Neural crest cell (in vitro differentiated cells): ENCODE data around the gene MRE11. TPM values are rescaled to one million over a fixed set of nuclear protein-coding genes. Genes with fewer than 3 reads are reported as not detected.
A peak's percentile ranks its signal among the peaks of the same experiment; 100 is the strongest.

ENCODE experiments used
- DNase-seq: peaks from one replicate; pipeline ENCODE4 v3.0.0; 2021; ENCODE audit warnings: low read depth, mixed read lengths, low spot score
- H3K27ac Mint-ChIP-seq: one replicate; pipeline ENCODE4 v1.8.0; 2021; ENCODE audit warnings: mild to moderate bottlenecking, mixed read lengths; ENCODE audit not compliant: unreplicated experiment
- H3K27me3 Mint-ChIP-seq: 2 replicates; pipeline ENCODE4 v1.8.0; 2021; ENCODE audit warnings: low read depth, mild to moderate bottlenecking, mixed read lengths
- H3K36me3 Mint-ChIP-seq: 2 replicates; pipeline ENCODE4 v1.8.0; 2021; ENCODE audit warnings: low read depth, mild to moderate bottlenecking, mixed read lengths
- H3K4me1 Mint-ChIP-seq: 2 replicates; pipeline ENCODE4 v1.8.0; 2021; ENCODE audit warnings: mixed read lengths
- H3K4me3 Mint-ChIP-seq: one replicate; pipeline ENCODE4 v1.8.0; 2021; ENCODE audit warnings: mild to moderate bottlenecking, mixed read lengths
- H3K9me3 Mint-ChIP-seq: 2 replicates; pipeline ENCODE4 v1.8.0; 2021; ENCODE audit warnings: mixed read lengths
- CTCF ChIP-seq: fragments of 200-600 bp; sonication (generic); conservative IDR thresholded peaks from 2 replicates; pipeline ENCODE4 v1.5.0; 2021; ENCODE audit warnings: antibody characterized with exemption, mild to moderate bottlenecking
- total RNA-seq: library from RNA; stranded (reverse); gene quantifications from 2 replicates; pipeline ENCODE4 v1.2.1, GENCODE V29; 2021

The MRE11 gene
- total RNA-seq, 1 donor from 2014 or later = 39.4 TPM

GRCh38 chr11:94501522-94501921, 7.9 kb upstream of the MRE11 start:
- H3K9me3 Mint-ChIP-seq = no peaks in the 10 kb centered on the region
- peaks cover 4% of the 10 kb centered on the region for H3K36me3 Mint-ChIP-seq
- TF ChIP-seq CTCF = peak; percentile 24
- peaks cover 6% of the 10 kb centered on the region for H3K27me3 Mint-ChIP-seq
- no peak overlapping the region for H3K27ac Mint-ChIP-seq
- DNase-seq = no peak
- no peaks in the 10 kb centered on the region for H3K4me1 Mint-ChIP-seq
- H3K4me3 Mint-ChIP-seq = no peak overlapping the region

- H3K27me3 Mint-ChIP-seq = no peaks in the 10 kb centered on the region
- peaks cover 1% of the 10 kb centered on the region for H3K4me1 Mint-ChIP-seq
- H3K27ac Mint-ChIP-seq = no peak overlapping the region
- peaks cover 4% of the 10 kb centered on the region for H3K36me3 Mint-ChIP-seq
- H3K9me3 Mint-ChIP-seq = no peaks in the 10 kb centered on the region
- no peak for DNase-seq
- TF ChIP-seq CTCF = no peak
- H3K4me3 Mint-ChIP-seq = no peak overlapping the region
Measured at GRCh38 chr11:94500181-94500580, 6.5 kb upstream of the MRE11 start.

- H3K36me3 Mint-ChIP-seq = peaks cover 11% of the 10 kb centered on the region
- TF ChIP-seq CTCF = no peak
- no peak for DNase-seq
- peak overlapping the region; percentile 98 for H3K4me3 Mint-ChIP-seq
- peaks cover 21% of the 10 kb centered on the region for H3K4me1 Mint-ChIP-seq
- peak overlapping the region; percentile 13 for H3K27ac Mint-ChIP-seq
- H3K9me3 Mint-ChIP-seq = no peaks in the 10 kb centered on the region
- H3K27me3 Mint-ChIP-seq = no peaks in the 10 kb centered on the region
Measured at GRCh38 chr11:94494126-94494680, 559 bp upstream of the MRE11 start.

- H3K27me3 Mint-ChIP-seq = no peaks in the 10 kb centered on the region
- no peaks in the 10 kb centered on the region for H3K9me3 Mint-ChIP-seq
- H3K4me3 Mint-ChIP-seq = no peak overlapping the region
- no peak overlapping the region for H3K27ac Mint-ChIP-seq
- peaks cover 36% of the 10 kb centered on the region for H3K36me3 Mint-ChIP-seq
- no peaks in the 10 kb centered on the region for H3K4me1 Mint-ChIP-seq
- no peak for TF ChIP-seq CTCF
- no peak for DNase-seq
Measured at GRCh38 chr11:94486068-94486467, 7.6 kb downstream of the MRE11 start.

GRCh38 chr11:94481342-94481741, 12.3 kb downstream of the MRE11 start:
- no peak for DNase-seq
- Mint-ChIP-seq H3K36me3 (peaks cover 21% of the 10 kb centered on the region), H3K9me3 (no peaks in the 10 kb centered on the region), H3K27ac (no peak overlapping the region), H3K27me3 (no peaks in the 10 kb centered on the region), H3K4me1 (no peaks in the 10 kb centered on the region), H3K4me3 (no peak overlapping the region)
- no peak for TF ChIP-seq CTCF
